Heart right ventricle (tissue), 16 donors: Measurements from ENCODE around the gene LETM1. TPM values are rescaled to one million over a fixed set of nuclear protein-coding genes. Genes with fewer than 3 reads are reported as not detected.

ENCODE experiments used
- ATAC-seq, 8 donors: fragments of 200-7000 bp; cut with Tn5 transposase; one replicate each; pipeline ENCODE4 v1.9.1; 2020; ENCODE audit warnings: mild to moderate bottlenecking in 8 of 8, moderate library complexity in 8 of 8, moderate number of reproducible peaks in 1 of 8
- DNase-seq, 2 donors: peaks; one replicate each; pipeline ENCODE4 v3.0.0-alpha.2; 2020
- H3K27ac ChIP-seq, 10 donors: fragments of 200-600 bp; sonication (generic) in 2 of 10; one replicate each; pipeline versions ENCODE4 v1.5.0 to v1.8.0; 2020 to 2022; ENCODE audit warnings: mild to moderate bottlenecking in 3 of 10
- H3K27me3 ChIP-seq, 7 donors: fragments of 200-600 bp; one replicate each; pipeline ENCODE4 v1.8.0; 2021 to 2022; ENCODE audit warnings: mild to moderate bottlenecking in 2 of 7
- H3K36me3 ChIP-seq, 9 donors: fragments of 200-600 bp; sonication (generic) in 1 of 9; one replicate each; pipeline versions ENCODE4 v1.5.0 to v1.8.0; 2020 to 2022; ENCODE audit warnings: mild to moderate bottlenecking in 2 of 9
- H3K4me1 ChIP-seq, 9 donors: fragments of 200-600 bp; sonication (generic) in 1 of 9; one replicate each; pipeline versions ENCODE4 v1.5.0 to v1.8.0; 2020 to 2022; ENCODE audit warnings: mild to moderate bottlenecking in 4 of 9
- H3K4me3 ChIP-seq, 10 donors: fragments of 200-600 bp; sonication (generic) in 2 of 10; one replicate each; pipeline versions ENCODE4 v1.5.0 to v1.8.0; 2020 to 2022; ENCODE audit warnings: mild to moderate bottlenecking in 7 of 10, moderate library complexity in 2 of 10
- H3K9me3 ChIP-seq, 11 donors: fragments of 200-600 bp in 10 of 11; sonication (generic) in 2 of 11; one replicate each; pipeline versions ENCODE4 v1.5.0 to v1.8.0; 2013 to 2022; ENCODE audit warnings: mild to moderate bottlenecking in 2 of 11, control low read depth in 1 of 11, moderate library complexity in 1 of 11
- CTCF ChIP-seq, 9 donors: fragments of 200-600 bp; sonication (generic) in 2 of 9; IDR thresholded peaks; one replicate each; pipeline versions ENCODE4 v1.5.0 to v1.8.0; 2021 to 2022; ENCODE audit warnings: antibody characterized with exemption in 9 of 9, mild to moderate bottlenecking in 5 of 9, moderate library complexity in 1 of 9
- WGBS, 2 donors: extraction: QIAGEN DNeasy Blood & Tissue Kit; methylation state at CpG; one replicate each; pipeline ENCODE4 v1.1.7; 2013; ENCODE audit warnings: inconsistent platforms in 1 of 2; 5-methylcytosine and 5-hydroxymethylcytosine counted together
- intact Hi-C, 10 donors: fragments of 100-400 bp; cut with DNase I; formaldehyde crosslinking; loops; one replicate each; pipeline versions ENCODE4 v1.11.1 to v1.14.2; 2022
- polyA plus RNA-seq, 2 donors: library from polyadenylated mRNA; stranded (reverse); fragments of 200-250 nt; gene quantifications; one replicate each; pipeline ENCODE4 v1.2.3, GENCODE V29; 2013
- total RNA-seq, 10 donors: library from RNA; stranded (reverse); fragmentation: NEBNext Ultra II Directional in 3 of 10; extraction: Animal tissue kit (Norgen Biotek cat#: 25700) in 3 of 10; gene quantifications; one replicate each; pipeline versions ENCODE4 v1.2.1 to v1.2.4, GENCODE V29; 2021 to 2023
- donor health status: Arrhythmogenic right ventricular cardiomyopathy.
- donor health status: ischemic (EF 13 %, LVEDD 7.1; RV severe dilation, severe dysfunction).
- donor health status: healthy with polysubstance abuse.
- donor health status: DM: no; HTN: yes; CAD: no.
- donor health status: DM: no; HTN: no; CAD: no.
- donor health status: ischemic (EF 25% LVEDD 6.9; RV normal size, moderate dysfunction).
- donor health status: ischemic (EF 25% LVEDD 5.7; RV mildly dilated, moderate dysfunction).
- donor health status: healthy.
- donor health status: DM: yes; HTN: yes; CAD: no.
- donor health status: Ischemic cardiomyopathy.
- donor health status: ischemic (EF 35%, LVEDD 5.7; RV mildly dilated, moderate dysfunction).
- donor health status: nonischemic (EF 11% LVEDD 7.7; RV severe dilation, severe dysfunction).
- donor health status: DM: yes; HTN: yes; CAD: no.
- donor health status: PGD.
- donor health status: ischemic (EF 29% LVEDD 5.4; RV normal size, mild dysfunction).
- donor health status: nonischemic (EF 23%, LVEDD 6.1; RV moderate dilation, normal function).

The LETM1 gene
- total and polyA plus RNA-seq, 12 donors, result 23.4 to 53.1 (median 41.2) TPM

- no peaks in the 10 kb centered on the region for H3K36me3 ChIP-seq
- H3K9me3 ChIP-seq, result no peaks in the 10 kb centered on the region
- no peak overlapping the region for H3K4me3 ChIP-seq
- DNase-seq (no peak), ATAC-seq (peak in 1 of 8 donors; percentile 5)
- intact Hi-C loops, result no loop called here
- H3K27me3 ChIP-seq, result peaks cover 0 to 9% (median 4%) of the 10 kb centered on the region in 7 donors
- H3K27ac ChIP-seq, result no peak overlapping the region
- WGBS, 2 donors, result 93 to 94% methylated on average over 67 to 71 of the region's 71 CpGs
- no peak for TF ChIP-seq CTCF (IDR thresholded peaks at IDR 0.05)
- H3K4me1 ChIP-seq, result no peaks in the 10 kb centered on the region
These were observed 53.0 kb downstream of the LETM1 start for GRCh38 chr4:1802720-1803522.

GRCh38 chr4:1802151-1802715 is 53.7 kb downstream of the LETM1 start:
- 82 to 85% methylated on average over 22 of the region's 22 CpGs for WGBS, 2 donors
- Histone ChIP-seq H3K36me3 (no peaks in the 10 kb centered on the region), H3K4me3 (no peak overlapping the region), H3K27me3 (peaks cover 0 to 15% (median 11%) of the 10 kb centered on the region in 7 donors), H3K4me1 (no peaks in the 10 kb centered on the region), H3K27ac (no peak overlapping the region), H3K9me3 (no peaks in the 10 kb centered on the region)
- peak in 5 of 8 donors; percentile 10 to 56 (median 36) for ATAC-seq
- TF ChIP-seq CTCF (IDR thresholded peaks at IDR 0.05), result no peak
- intact Hi-C loops, result no loop called here
- DNase-seq, result peak in 1 of 2 donors; percentile 48

GRCh38 chr4:1801286-1801958 is 54.5 kb downstream of the LETM1 start:
- intact Hi-C loops, result no loop called here
- no peaks in the 10 kb centered on the region for H3K9me3 ChIP-seq
- peaks cover 0 to 24% (median 19%) of the 10 kb centered on the region in 7 donors for H3K27me3 ChIP-seq
- ATAC-seq, result no peak
- H3K4me3 ChIP-seq, result no peak overlapping the region
- DNase-seq, result no peak
- no peak for TF ChIP-seq CTCF (IDR thresholded peaks at IDR 0.05)
- no peak overlapping the region for H3K27ac ChIP-seq
- H3K36me3 ChIP-seq, result no peaks in the 10 kb centered on the region
- no peaks in the 10 kb centered on the region for H3K4me1 ChIP-seq
- 95 to 96% methylated on average over 53 to 56 of the region's 56 CpGs for WGBS, 2 donors

- 85 to 86% methylated on average over 10 of the region's 10 CpGs for WGBS, 2 donors
- no peak for ATAC-seq
- Histone ChIP-seq H3K27ac (no peak overlapping the region), H3K4me3 (no peak overlapping the region), H3K36me3 (no peaks in the 10 kb centered on the region), H3K4me1 (peaks cover 0 to 1% (median 0%) of the 10 kb centered on the region in 9 donors), H3K27me3 (peaks cover 0 to 30% (median 25%) of the 10 kb centered on the region in 7 donors), H3K9me3 (no peaks in the 10 kb centered on the region)
- no peak for DNase-seq
- intact Hi-C loops, result no loop called here
- no peak for TF ChIP-seq CTCF (IDR thresholded peaks at IDR 0.05)
These were observed 55.2 kb downstream of the LETM1 start for GRCh38 chr4:1800805-1801204.
